Measurements from ENCODE around the gene NDUFS6.

NDUFS6 gene

GRCh38 chr5:1859099-1859498 is 57.9 kb downstream of the NDUFS6 start:
- TF ChIP-seq GATA3 (IDR thresholded peaks at IDR 0.05; ENCODE audit: low read depth, low read length) (no peak), GATA2 (IDR thresholded peaks at IDR 0.05; ENCODE audit: low read depth, low read length) (no peak)

DNA sequence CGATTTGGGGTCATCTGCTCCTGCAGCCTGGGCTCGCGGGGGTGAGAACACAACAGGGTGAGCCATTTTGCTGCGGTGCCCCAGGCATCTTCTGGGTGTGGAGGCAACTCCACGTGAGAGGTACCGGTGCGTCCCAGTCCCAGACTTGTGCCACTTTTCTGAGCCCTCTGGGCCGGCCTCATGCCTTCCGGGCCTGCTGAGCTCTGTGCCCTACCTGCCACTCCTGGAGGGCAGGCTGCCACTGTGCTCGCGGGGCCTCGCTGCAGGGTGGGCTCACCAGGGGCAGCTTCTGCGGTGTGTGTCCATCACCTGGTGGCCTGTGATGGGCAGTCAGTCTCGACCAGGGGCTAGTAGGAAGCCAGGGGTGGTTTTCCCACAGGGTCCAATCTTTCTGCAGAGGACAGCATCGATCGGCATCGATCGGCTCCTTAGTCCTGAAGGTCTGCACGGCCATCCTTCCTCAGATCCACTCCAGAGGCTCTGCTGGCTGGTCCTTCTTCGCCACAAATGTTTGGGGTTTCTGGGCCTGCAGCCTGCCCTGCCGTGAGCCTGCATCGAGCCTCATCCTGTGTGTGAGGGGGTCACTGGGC is 58.9 kb downstream of the NDUFS6 start:
- TF ChIP-seq GATA3 (IDR thresholded peaks at IDR 0.05; ENCODE audit: low read depth, low read length) (no peak), GATA2 (IDR thresholded peaks at IDR 0.05; ENCODE audit: low read depth, low read length) (no peak)

DNA sequence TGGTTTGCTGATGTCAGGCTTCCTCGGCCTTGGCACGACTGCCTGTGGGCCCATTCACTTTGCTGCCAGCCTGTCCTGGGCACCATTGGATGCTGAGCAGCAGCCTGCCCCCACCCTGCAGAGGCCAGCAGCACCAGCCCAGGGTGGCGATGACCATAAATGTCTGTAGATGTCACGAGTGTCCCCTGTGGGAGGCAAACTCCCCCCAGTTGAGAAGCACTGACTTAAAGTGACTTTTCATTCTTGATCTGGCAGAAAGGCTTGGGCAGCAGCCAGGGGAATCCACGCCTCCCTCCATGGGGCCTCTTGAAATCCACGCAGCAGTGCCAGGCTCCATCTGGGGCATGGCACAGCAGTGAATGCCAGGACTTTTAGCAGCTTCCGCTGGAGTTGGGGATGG is 59.7 kb downstream of the NDUFS6 start:
- TF ChIP-seq GATA2 (IDR thresholded peaks at IDR 0.05; ENCODE audit: low read depth, low read length), result no peak
- no peak for TF ChIP-seq GATA3 (IDR thresholded peaks at IDR 0.05; ENCODE audit: low read depth, low read length)

- TF ChIP-seq GATA3 (IDR thresholded peaks at IDR 0.05; ENCODE audit: low read depth, low read length) (no peak), GATA2 (IDR thresholded peaks at IDR 0.05; ENCODE audit: low read depth, low read length) (no peak)
These were observed 63.8 kb downstream of the NDUFS6 start for GRCh38 chr5:1864896-1865440.

DNA sequence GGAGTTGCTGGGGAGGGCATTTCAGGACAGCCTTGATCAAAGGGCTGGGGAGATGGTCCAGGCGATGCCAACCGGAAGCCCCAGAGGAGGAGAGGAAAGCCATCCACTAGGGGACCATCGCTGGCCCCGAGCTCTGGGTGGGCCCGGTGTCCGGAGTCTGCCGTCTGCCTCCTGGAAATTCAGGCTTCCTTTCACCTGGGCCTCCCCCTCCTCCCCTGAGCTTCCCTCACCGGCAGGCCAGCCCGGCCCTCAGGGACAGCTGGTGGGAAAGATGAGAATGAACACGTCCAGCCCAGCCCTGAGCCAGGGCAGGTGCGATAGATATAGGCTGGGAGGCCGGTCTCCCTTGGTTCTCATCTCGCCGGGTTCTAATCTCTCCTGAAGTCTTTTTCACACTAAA is 64.3 kb downstream of the NDUFS6 start:
- TF ChIP-seq GATA3 (IDR thresholded peaks at IDR 0.05; ENCODE audit: low read depth, low read length) (no peak), GATA2 (IDR thresholded peaks at IDR 0.05; ENCODE audit: low read depth, low read length) (no peak)

Data from SH-SY5Y (cell line).